Right ventricle myocardium inferior (tissue), 1 donor: Measurements from ENCODE around the gene LEMD1. TPM values are rescaled to one million over a fixed set of nuclear protein-coding genes. Genes with fewer than 3 reads are reported as not detected.

Experiments
- ATAC-seq: fragments of 200-7000 bp; cut with Tn5 transposase; one replicate; pipeline ENCODE4 v1.9.1; 2020; ENCODE audit warnings: mild to moderate bottlenecking, moderate library complexity
- DNase-seq: peaks from one replicate; pipeline ENCODE4 v3.0.0; 2021; ENCODE audit errors: missing footprints
- intact Hi-C: fragments of 100-400 bp; cut with DNase I; formaldehyde crosslinking; loops from one replicate; pipeline ENCODE4 v1.11.0; 2022
- total RNA-seq: library from RNA; stranded (reverse); fragmentation: NEBNext Ultra II Directional; extraction: Animal tissue kit (Norgen Biotek cat#: 25700); gene quantifications from one replicate; pipeline ENCODE4 v1.2.1, GENCODE V29; 2021
- donor health status: DM: no; HTN: yes; CAD: no; lungs with severe emphysema.

Gene LEMD1
- total RNA-seq, 1 donor from 2014 or later: not detected

GRCh38 chr1:205448540-205449253 is 26.8 kb upstream of the LEMD1 start:
- DNase-seq (peak; percentile 4), ATAC-seq (no peak)
- intact Hi-C loops: no loop called here

GRCh38 chr1:205447457-205448341 is 25.8 kb upstream of the LEMD1 start:
- DNase-seq (peak; percentile 45), ATAC-seq (no peak)
- intact Hi-C loops: no loop called here

- intact Hi-C loops: no loop called here
- peak; percentile 68 for DNase-seq
- ATAC-seq: no peak
These were observed 25.0 kb upstream of the LEMD1 start for GRCh38 chr1:205446828-205447227.

GRCh38 chr1:205445646-205445935 is 23.7 kb upstream of the LEMD1 start:
- DNase-seq: peak; percentile 42
- intact Hi-C loops: no loop called here
- ATAC-seq: no peak

GRCh38 chr1:205444931-205445645 is 23.2 kb upstream of the LEMD1 start:
- ATAC-seq: no peak
- peak; percentile 39 for DNase-seq
- intact Hi-C loops: no loop called here

- no peak for ATAC-seq
- intact Hi-C loops: no loop called here
- DNase-seq: peak; percentile 62
These were observed 22.6 kb upstream of the LEMD1 start for GRCh38 chr1:205444300-205444930.

- intact Hi-C loops: no loop called here
- DNase-seq (peak; percentile 50), ATAC-seq (no peak)
These were observed 21.9 kb upstream of the LEMD1 start for GRCh38 chr1:205443585-205444299.

GRCh38 chr1:205442051-205442725 is 20.3 kb upstream of the LEMD1 start:
- intact Hi-C loops: no loop called here
- ATAC-seq (no peak), DNase-seq (peak; percentile 41)

GRCh38 chr1:205441716-205442050 is 19.8 kb upstream of the LEMD1 start:
- ATAC-seq: no peak
- intact Hi-C loops: no loop called here
- no peak for DNase-seq

GRCh38 chr1:205441318-205441633 is 19.4 kb upstream of the LEMD1 start:
- intact Hi-C loops: no loop called here
- ATAC-seq (no peak), DNase-seq (no peak)

GRCh38 chr1:205440476-205441317 is 18.8 kb upstream of the LEMD1 start:
- peak; percentile 62 for DNase-seq
- intact Hi-C loops: no loop called here
- peak; percentile 68 for ATAC-seq

- intact Hi-C loops: no loop called here
- DNase-seq: no peak
- no peak for ATAC-seq
These were observed 18.2 kb upstream of the LEMD1 start for GRCh38 chr1:205440121-205440475.

- intact Hi-C loops: loop anchor here (2.0 to 5.0 kb wide), 2 partner anchors 42 to 49 kb away; no protein-coding TSS in a partner anchor
- ATAC-seq: peak; percentile 83
- peak; percentile 89 for DNase-seq
These were observed 16.6 kb upstream of the LEMD1 start for GRCh38 chr1:205438213-205439158.

- ATAC-seq: no peak
- intact Hi-C loops: loop anchor here (5.0 kb wide), 1 partner anchor 50 kb away; no protein-coding TSS in a partner anchor
- no peak for DNase-seq
These were observed 15.7 kb upstream of the LEMD1 start for GRCh38 chr1:205437570-205437969.

GRCh38 chr1:205436776-205437410 is 15.0 kb upstream of the LEMD1 start:
- intact Hi-C loops: loop anchor here (5.0 kb wide), 1 partner anchor 50 kb away; no protein-coding TSS in a partner anchor
- no peak for ATAC-seq
- DNase-seq: no peak
